Muscle of leg (tissue), 11 donors: ENCODE data around the gene NRROS. TPM values are rescaled to one million over a fixed set of nuclear protein-coding genes. Genes with fewer than 3 reads are reported as not detected.
"Not testable (repeated sequence)": the region's sequence is repeated elsewhere in the genome, so short reads cannot be mapped to it uniquely, and the experiment has no call there.

Experiments
- DNase-seq: peaks from one replicate; pipeline ENCODE4 v3.0.0; 2013
- H3K27ac ChIP-seq: one replicate; pipeline ENCODE4 v1.5.1; 2013; ENCODE audit warnings: mild to moderate bottlenecking, low read length, control low read depth
- H3K27me3 ChIP-seq: one replicate; pipeline ENCODE4 v1.6.1; 2013; ENCODE audit warnings: low read length; ENCODE audit not compliant: control insufficient read depth, insufficient read depth
- H3K36me3 ChIP-seq: one replicate; pipeline ENCODE4 v1.6.1; 2013; ENCODE audit warnings: low read length; ENCODE audit not compliant: control insufficient read depth, insufficient read depth
- H3K4me1 ChIP-seq: one replicate; pipeline ENCODE4 v1.6.1; 2013; ENCODE audit warnings: low read length; ENCODE audit not compliant: control insufficient read depth, insufficient read depth
- H3K4me3 ChIP-seq: one replicate; pipeline ENCODE4 v1.5.1; 2013; ENCODE audit warnings: low read length, control low read depth
- H3K9me3 ChIP-seq: replicated peaks from 2 replicates; pipeline ENCODE4 v1.6.1; 2013; ENCODE audit warnings: low read depth, low read length; ENCODE audit not compliant: control insufficient read depth
- WGBS: methylation state at CpG from one replicate; pipeline ENCODE4 v1.1.5; 2013; ENCODE audit warnings: missing lambda C conversion rate; ENCODE audit not compliant: insufficient coverage; 5-methylcytosine and 5-hydroxymethylcytosine counted together
- polyA plus RNA-seq, 8 donors: library from polyadenylated mRNA; unstranded; fragments of 120-200 nt; gene quantifications; one replicate each; pipeline versions ENCODE4 v1.2.1 to v1.2.3, GENCODE V29; 2013; ENCODE audit warnings: inconsistent platforms in 1 of 8, low replicate concordance in 1 of 8; ENCODE audit not compliant: insufficient read length in 8 of 8, insufficient read depth in 1 of 8
- total RNA-seq: library from RNA; stranded (reverse); fragments of 120-200 nt; gene quantifications from one replicate; pipeline ENCODE4 v1.2.4, GENCODE V29; 2013

NRROS gene
- total and polyA plus RNA-seq, 9 donors = 2.8 to 6.1 (median 5.1) TPM

DNA sequence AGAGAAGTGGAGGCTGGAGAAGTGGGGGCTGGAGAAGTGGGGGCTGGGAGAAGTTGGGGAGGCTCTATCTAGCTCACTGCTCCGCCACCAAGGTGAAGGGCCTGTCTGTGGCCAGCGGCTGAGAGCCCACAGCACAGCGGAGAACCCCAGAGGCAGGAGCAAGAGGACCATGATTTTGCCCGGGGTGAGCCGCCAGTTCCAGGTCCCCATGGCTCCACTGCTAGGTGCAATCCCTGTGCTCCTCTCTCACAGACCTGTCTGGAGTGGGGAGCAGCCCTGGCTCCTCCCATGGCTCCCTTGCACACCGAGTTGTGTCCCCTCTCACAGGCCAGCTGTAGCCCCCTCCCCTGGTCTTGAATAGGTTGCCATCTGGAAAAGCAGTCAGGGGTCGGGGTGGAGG, 4.7 kb upstream of the NRROS start:
- no peaks in the 10 kb centered on the region for H3K9me3 ChIP-seq
- H3K4me1 ChIP-seq = peaks cover 21% of the 10 kb centered on the region
- H3K27ac ChIP-seq = no peak overlapping the region
- peaks cover 23% of the 10 kb centered on the region for H3K27me3 ChIP-seq
- 86% methylated on average over 3 of the region's 7 CpGs for WGBS
- no peaks in the 10 kb centered on the region for H3K36me3 ChIP-seq
- H3K4me3 ChIP-seq = no peak overlapping the region
- no peak for DNase-seq

DNA sequence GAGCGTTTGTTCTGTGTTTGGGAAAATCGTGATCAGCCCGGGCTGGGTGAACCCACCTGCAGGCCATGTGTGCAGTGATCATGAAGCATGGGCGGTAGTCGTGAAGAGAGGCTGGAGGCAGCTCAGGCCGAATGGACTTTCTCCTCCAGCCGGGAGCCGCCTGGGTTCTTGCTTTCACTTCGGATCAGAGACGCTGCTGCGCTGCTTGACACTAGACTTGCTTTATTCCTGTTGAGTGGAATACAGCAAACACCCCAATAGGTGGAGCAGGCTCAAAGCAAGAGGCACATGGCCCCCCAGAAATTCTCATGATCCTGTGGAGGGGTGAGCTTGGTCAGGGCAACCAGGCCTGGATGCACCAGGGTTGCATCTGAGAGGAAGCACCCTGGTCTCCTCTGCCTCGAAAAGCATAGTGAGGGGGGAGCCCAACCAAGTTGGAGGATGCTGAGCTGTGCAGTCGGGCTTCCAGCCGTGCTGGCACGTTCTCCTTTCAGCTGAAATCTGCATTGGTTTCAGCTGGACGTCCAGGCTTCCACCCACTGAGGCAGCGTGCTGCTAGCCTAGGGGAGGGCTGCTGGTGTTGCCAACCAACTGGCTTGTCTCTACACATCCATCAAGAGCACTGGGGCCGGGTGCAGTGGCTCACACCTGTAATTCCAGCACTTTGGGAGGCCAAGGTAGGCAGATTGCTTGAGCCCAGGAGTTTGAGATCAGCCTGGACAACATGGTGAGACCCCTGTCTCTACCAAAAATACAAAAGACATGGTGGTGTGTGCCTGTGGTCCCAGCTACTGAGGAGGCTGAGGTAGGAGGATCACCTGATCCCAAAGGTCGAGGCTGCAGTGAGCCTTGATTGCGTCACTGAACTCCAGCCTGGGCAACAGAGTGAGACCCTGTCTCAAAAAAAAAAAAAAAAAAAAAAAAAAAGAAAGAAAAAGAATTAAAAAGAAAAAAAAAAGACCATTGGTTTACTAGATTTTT, 2.8 kb upstream of the NRROS start:
- Histone ChIP-seq H3K36me3 (no peaks in the 10 kb centered on the region), H3K9me3 (no peaks in the 10 kb centered on the region), H3K27me3 (peaks cover 28% of the 10 kb centered on the region), H3K4me1 (peaks cover 21% of the 10 kb centered on the region), H3K4me3 (no peak overlapping the region), H3K27ac (no peak overlapping the region)
- peak; percentile 53 for DNase-seq
- 53% methylated on average over 15 of the region's 20 CpGs for WGBS

DNA sequence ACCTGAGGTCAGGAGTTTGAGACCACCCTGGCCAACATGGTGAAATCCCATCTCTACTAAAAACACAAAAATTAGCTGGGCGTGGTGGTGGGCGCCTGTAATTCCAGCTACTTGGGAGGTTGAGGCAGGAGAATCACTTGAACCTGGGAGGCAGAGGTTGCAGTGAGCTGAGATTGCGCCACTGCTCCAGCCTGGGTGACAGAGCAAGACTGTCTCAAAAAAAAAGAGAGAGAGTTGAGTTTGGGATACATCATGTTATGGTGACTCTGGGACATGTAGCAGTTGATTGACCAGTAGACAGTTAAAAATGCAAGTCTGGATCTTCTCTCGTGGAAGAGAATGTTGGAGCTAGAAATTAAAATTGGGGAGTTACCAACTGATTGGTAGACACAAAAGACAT, 1.6 kb upstream of the NRROS start:
- not testable (repeated sequence) for DNase-seq, H3K9me3 ChIP-seq, H3K36me3 ChIP-seq, H3K4me3 ChIP-seq, H3K27ac ChIP-seq
- 73% methylated on average over 2 of the region's 4 CpGs for WGBS
- Histone ChIP-seq H3K27me3 (peaks cover 28% of the 10 kb centered on the region), H3K4me1 (peaks cover 15% of the 10 kb centered on the region)

DNA sequence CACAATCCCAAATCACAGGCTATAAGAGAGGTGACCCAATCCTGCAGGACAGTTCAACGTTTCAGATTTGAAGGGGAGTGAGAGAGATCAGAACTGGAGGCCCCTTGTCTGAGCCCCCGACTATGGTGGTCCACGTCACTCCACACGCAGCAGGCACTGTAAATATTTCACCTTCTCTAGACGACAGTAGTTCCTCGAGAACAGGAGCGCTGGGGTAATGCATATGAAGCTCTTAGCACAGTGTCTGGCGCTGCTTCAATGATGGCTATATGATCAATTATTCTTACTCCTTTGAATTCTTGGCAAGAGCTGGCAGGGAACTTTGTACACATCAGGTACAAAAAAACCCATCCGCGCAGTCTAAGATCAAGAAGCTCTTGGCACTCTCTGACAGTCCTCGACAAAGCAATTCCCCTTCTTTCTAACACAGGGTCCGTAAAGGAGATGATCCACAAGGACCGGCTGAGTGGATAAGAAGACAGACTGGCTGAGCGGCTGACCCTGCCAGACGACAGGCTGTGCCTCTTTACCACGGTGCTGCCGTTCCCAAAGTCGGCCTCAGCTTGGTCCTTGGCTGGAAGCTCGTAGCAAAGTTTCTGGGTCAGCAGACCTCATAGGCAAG, 522 bp upstream of the NRROS start:
- H3K27me3 ChIP-seq = peaks cover 28% of the 10 kb centered on the region
- peak overlapping the region; percentile 79 for H3K27ac ChIP-seq
- WGBS = 26% methylated on average over 16 of the region's 19 CpGs
- no peaks in the 10 kb centered on the region for H3K9me3 ChIP-seq
- peak overlapping the region; percentile 50 for H3K4me3 ChIP-seq
- no peak for DNase-seq
- peaks cover 7% of the 10 kb centered on the region for H3K4me1 ChIP-seq
- H3K36me3 ChIP-seq = no peaks in the 10 kb centered on the region

DNA sequence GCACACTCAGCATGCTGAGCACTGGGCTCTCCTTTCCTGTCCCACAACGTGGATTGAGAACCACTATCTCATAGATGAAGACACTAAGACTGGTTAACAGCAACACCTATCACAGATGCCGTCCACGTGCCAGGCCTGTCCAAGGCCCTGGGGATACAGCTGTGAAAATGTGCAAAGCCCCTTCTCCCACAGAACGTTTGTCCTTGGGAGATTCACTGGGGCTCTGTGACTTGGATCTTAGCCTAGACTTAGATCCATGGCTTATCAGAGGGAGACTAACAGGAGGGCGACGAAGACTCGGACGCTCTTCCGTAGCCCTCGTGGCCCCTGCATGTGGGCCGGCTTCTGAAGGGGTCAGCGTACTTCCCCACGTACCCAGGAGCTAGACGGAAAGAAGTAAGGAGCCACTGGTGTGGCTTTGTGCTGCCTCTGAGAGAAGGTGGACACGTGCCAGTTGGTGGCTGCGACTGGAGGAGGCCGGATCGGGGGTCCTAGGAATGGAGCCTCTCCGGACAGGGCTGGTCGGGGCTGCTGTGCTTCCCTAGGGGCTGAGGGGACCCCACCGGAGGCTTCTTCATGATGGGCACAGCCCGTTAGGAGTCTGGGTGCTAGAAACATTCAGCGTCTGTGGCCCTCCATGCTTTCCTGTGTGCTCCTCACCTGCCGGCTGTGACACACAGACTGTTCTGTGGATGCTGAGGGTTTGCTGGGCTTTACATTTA, 964 bp downstream of the NRROS start:
- no peak for DNase-seq
- Histone ChIP-seq H3K9me3 (no peaks in the 10 kb centered on the region), H3K27me3 (peaks cover 28% of the 10 kb centered on the region), H3K4me3 (peak overlapping the region; percentile 50), H3K27ac (peak overlapping the region; percentile 51), H3K4me1 (peaks cover 7% of the 10 kb centered on the region), H3K36me3 (no peaks in the 10 kb centered on the region)
- 61% methylated on average over 17 of the region's 24 CpGs for WGBS

DNA sequence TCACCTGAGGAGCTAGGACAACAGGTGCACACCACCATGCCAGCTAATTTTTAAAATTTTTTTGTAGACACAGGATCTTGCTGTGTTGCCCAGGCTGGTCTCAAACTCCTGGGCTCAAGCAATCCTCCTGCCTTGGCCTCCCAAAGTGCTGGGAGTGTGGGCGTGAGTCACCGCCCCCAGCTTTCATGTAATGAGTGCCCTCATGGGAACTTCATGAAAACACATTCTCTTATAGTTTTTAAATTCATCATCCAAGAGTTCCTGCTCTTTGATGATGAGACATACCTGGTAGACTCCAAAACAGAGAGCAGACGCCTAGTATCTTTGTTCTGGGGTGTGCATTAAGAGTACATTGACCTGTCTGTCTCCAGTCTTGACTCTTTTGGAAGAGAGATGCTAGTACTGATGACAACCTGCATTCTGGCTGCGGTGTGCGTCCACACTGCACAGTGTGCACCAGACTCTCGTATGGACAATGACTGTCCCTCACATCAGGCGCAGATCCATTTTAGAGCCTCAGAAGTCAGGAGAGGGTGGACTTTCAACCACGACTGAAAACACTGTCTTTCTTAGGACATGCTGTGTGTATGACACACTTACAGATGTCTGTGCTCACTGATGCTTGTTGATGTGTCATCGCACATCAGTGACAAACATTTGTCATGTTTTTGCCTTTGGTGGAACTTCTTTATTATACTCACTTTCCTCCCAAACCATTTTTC, 2.0 kb downstream of the NRROS start:
- WGBS = 63% methylated on average over 6 of the region's 9 CpGs
- H3K4me3 ChIP-seq = peak overlapping the region; percentile 10
- DNase-seq = no peak
- H3K36me3 ChIP-seq = no peaks in the 10 kb centered on the region
- peaks cover 24% of the 10 kb centered on the region for H3K27me3 ChIP-seq
- H3K27ac ChIP-seq = peak overlapping the region; percentile 8
- H3K9me3 ChIP-seq = no peaks in the 10 kb centered on the region
- H3K4me1 ChIP-seq = peaks cover 7% of the 10 kb centered on the region

DNA sequence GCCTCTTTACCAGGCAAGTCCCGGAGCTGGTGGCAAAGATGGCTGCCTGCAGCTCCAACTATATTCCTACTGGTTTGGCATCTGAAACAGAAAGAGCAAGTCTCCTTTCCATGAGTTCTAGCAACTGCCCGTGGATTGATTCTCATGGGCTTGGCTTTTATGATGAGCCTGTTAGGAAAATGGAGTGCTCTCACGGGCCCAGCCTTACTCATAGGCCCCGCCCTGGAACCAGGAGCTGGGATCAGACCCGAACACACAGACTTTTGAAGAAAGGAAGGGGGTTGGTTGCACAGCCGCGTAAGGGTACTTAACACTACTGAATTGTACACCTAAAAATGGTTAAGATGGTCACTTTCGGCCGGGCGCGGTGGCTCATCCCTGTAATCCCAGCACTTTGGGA, 2.9 kb downstream of the NRROS start:
- no peak for DNase-seq
- 78% methylated on average over 11 of the region's 11 CpGs for WGBS
- peaks cover 7% of the 10 kb centered on the region for H3K4me1 ChIP-seq
- H3K9me3 ChIP-seq = no peaks in the 10 kb centered on the region
- H3K36me3 ChIP-seq = no peaks in the 10 kb centered on the region
- H3K27ac ChIP-seq = no peak overlapping the region
- peaks cover 19% of the 10 kb centered on the region for H3K27me3 ChIP-seq
- H3K4me3 ChIP-seq = no peak overlapping the region

DNA sequence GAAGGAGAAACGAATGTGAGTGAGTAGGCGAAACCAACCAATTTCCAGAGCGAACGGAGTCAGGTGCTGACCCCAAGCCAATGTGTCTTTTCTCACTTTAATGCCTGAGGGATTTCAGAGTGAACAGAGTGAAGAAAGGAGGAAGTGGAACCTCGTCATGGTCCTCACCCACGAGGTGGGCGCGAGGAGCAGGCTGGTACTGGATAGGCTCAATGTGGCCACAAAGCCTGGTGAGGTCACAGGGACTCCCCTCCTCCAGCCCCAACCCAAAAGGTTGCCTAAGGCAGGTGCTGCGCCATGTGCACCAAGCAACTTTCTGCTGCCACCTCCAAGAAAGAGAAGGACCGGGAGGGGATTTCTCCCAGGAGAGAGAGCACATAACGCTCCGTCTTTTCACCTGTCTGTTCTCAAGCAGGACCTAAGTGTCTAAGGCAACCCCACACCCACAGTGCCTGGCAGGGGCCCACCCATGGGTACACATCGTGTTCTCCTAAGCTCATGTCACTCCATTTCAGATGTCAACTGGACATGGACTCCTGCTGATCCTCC, 3.8 kb downstream of the NRROS start:
- Histone ChIP-seq H3K4me3 (no peak overlapping the region), H3K36me3 (no peaks in the 10 kb centered on the region), H3K4me1 (peaks cover 7% of the 10 kb centered on the region), H3K9me3 (no peaks in the 10 kb centered on the region), H3K27me3 (peaks cover 17% of the 10 kb centered on the region), H3K27ac (no peak overlapping the region)
- DNase-seq = peak; percentile 64
- 64% methylated on average over 8 of the region's 13 CpGs for WGBS

DNA sequence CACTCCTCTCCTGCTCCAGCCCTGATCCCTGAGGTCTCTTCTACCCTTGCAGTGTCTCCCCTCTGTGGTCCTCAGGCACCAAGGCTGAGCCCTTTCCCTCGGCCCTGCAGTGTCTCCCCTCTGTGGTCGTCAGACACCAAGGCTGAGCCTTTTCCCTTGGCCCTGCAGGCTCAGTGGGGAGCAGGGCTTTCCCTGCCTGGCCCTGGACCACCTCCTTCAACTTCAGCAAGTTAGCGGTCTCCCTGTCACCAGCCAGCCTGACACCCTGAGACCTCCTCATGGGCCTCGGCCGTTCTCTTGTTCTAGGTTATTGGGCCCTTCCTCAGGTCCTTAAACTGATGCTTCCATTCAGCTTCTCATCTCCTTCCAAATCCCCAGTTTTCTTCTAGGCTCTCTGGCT, 4.3 kb downstream of the NRROS start:
- peaks cover 7% of the 10 kb centered on the region for H3K4me1 ChIP-seq
- H3K4me3 ChIP-seq = no peak overlapping the region
- WGBS = 82% methylated on average over 5 of the region's 5 CpGs
- no peaks in the 10 kb centered on the region for H3K36me3 ChIP-seq
- H3K27me3 ChIP-seq = peaks cover 14% of the 10 kb centered on the region
- H3K27ac ChIP-seq = peak overlapping the region; percentile 10
- no peaks in the 10 kb centered on the region for H3K9me3 ChIP-seq
- no peak for DNase-seq
